Stomach (tissue), 9 donors: ENCODE results near the gene MMP13. TPM values are rescaled to one million over a fixed set of nuclear protein-coding genes. Genes with fewer than 3 reads are reported as not detected.
"Not testable (repeated sequence)": the region's sequence is repeated elsewhere in the genome, so short reads cannot be mapped to it uniquely, and the experiment has no call there.

Source experiments
- DNase-seq, 2 donors: peaks; one replicate each; pipeline versions ENCODE4 v3.0.0 to v3.0.0-alpha.2; 2013 to 2019
- H3K27ac ChIP-seq, 5 donors: fragments of 200-600 bp in 4 of 5; sonication (generic) in 4 of 5; one replicate each; pipeline ENCODE4 v1.5.1; 2013 to 2019; ENCODE audit warnings: mild to moderate bottlenecking in 1 of 5, moderate library complexity in 1 of 5
- H3K27me3 ChIP-seq, 3 donors: fragments of 200-600 bp; sonication (generic); one replicate each; pipeline ENCODE4 v1.5.1; 2017 to 2019; ENCODE audit warnings: mixed run types in 1 of 3
- H3K36me3 ChIP-seq, 4 donors: fragments of 200-600 bp; sonication (generic); 1 replicate in 3 of 4; 2 replicates in 1 of 4; pipeline ENCODE4 v1.5.1; 2016 to 2019
- H3K4me1 ChIP-seq, 4 donors: fragments of 200-600 bp; sonication (generic); one replicate each; pipeline ENCODE4 v1.5.1; 2016 to 2019
- H3K4me3 ChIP-seq, 4 donors: fragments of 200-600 bp; sonication (generic) in 3 of 4; one replicate each; pipeline ENCODE4 v1.5.1; 2016 to 2019; ENCODE audit warnings: mild to moderate bottlenecking in 1 of 4
- H3K9me3 ChIP-seq, 4 donors: fragments of 200-600 bp; sonication (generic); one replicate each; pipeline ENCODE4 v1.5.1; 2016 to 2019
- CTCF ChIP-seq, 7 experiments: fragments of 450-650 bp in 4 of 7; fragments of 200-600 bp in 3 of 7; sonication (generic) in 3 of 7; IDR thresholded peaks; one replicate each; pipeline ENCODE4 v1.5.1; 2016 to 2019; ENCODE audit warnings: antibody characterized with exemption in 7 of 7, control low read depth in 2 of 7, mild to moderate bottlenecking in 1 of 7
- EP300 ChIP-seq: sonication (generic); formaldehyde crosslinking; IDR thresholded peaks from one replicate; pipeline ENCODE4 v1.6.1; 2017; ENCODE audit warnings: antibody characterized with exemption
- POLR2A ChIP-seq, 4 donors: fragments of 450-650 bp; IDR thresholded peaks; one replicate each; pipeline ENCODE4 v1.6.1; 2016; ENCODE audit warnings: antibody characterized with exemption in 4 of 4, control low read depth in 2 of 4, mild to moderate bottlenecking in 1 of 4, moderate library complexity in 1 of 4
- POLR2AphosphoS5 ChIP-seq, 3 donors: sonication (generic); formaldehyde crosslinking; IDR thresholded peaks; one replicate each; pipeline ENCODE4 v1.6.1; 2016; ENCODE audit warnings: antibody characterized with exemption in 3 of 3
- WGBS, 5 donors: extraction: QIAGEN DNeasy Blood & Tissue Kit in 3 of 5; methylation state at CpG; one replicate each; pipeline versions ENCODE4 v1.1.5 to v1.1.7; 2013 to 2018; 5-methylcytosine and 5-hydroxymethylcytosine counted together
- intact Hi-C: fragments of 100-400 bp; cut with DNase I; formaldehyde crosslinking; loops from one replicate; pipeline ENCODE4 v1.15.1; 2023; ENCODE audit warnings: low total_unique reads
- polyA plus RNA-seq, 3 donors: library from polyadenylated mRNA; stranded (reverse); fragments of 200-250 nt; gene quantifications; one replicate each; pipeline ENCODE4 v1.2.3, GENCODE V29; 2013
- total RNA-seq, 5 donors: library from RNA; depleted of rRNA; stranded (reverse); fragments of >200 nt; gene quantifications; one replicate each; pipeline versions ENCODE4 v1.1.0 to v1.2.3, GENCODE V29; 2014 to 2016
- donor health status: healthy with polysubstance abuse.
- donor health status: Bipolar disorder and iron deficiency.
- donor health status: healthy.

MMP13 gene
- total and polyA plus RNA-seq, 8 donors: 0.25 TPM; not detected in 7

DNA sequence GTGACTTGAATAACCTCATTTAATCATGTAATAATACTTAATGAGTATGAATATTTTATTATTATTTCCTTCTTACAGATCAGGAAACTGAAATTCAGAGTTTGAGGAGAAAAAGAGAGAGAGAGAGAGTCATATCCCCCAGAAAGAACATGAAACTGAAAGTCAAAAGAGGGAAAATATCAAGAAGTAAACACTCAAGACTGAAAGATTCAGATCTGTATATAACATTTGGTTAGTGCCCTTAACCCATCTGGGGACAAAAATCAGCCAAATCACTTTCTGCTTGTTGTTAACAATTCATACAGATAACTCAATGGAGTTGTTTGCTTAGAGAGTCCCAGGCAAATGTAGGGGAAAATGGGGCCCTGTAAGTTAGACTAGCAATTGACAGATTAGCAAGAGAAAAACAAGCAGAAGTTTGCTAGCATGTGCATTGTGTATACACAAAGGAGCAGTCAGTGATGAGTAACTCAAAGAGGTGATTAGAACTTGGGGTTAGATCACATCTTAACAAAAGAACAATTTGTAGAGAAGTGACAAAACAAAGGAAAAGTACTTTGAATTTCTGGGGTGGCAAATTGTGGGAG is 25.9 kb upstream of the MMP13 start:
- H3K4me1 ChIP-seq: no peaks in the 10 kb centered on the region
- no peak overlapping the region for H3K27ac ChIP-seq
- intact Hi-C loops: no loop called here
- H3K27me3 ChIP-seq: no peaks in the 10 kb centered on the region
- H3K4me3 ChIP-seq: no peak overlapping the region
- no peaks in the 10 kb centered on the region for H3K36me3 ChIP-seq
- H3K9me3 ChIP-seq: no peaks in the 10 kb centered on the region
- TF ChIP-seq POLR2AphosphoS5 (IDR thresholded peaks at IDR 0.05) (no peak), EP300 (no peak), CTCF (IDR thresholded peaks at IDR 0.05) (no peak), POLR2A (IDR thresholded peaks at IDR 0.05) (no peak)
- DNase-seq: no peak

GRCh38 chr11:102974552-102975280 is 19.2 kb upstream of the MMP13 start:
- TF ChIP-seq POLR2A (IDR thresholded peaks at IDR 0.05) (no peak), POLR2AphosphoS5 (IDR thresholded peaks at IDR 0.05) (no peak), EP300 (no peak)
- H3K27ac ChIP-seq: peak overlapping the region in 4 of 5 donors; percentile 15 to 50 (median 42)
- no peaks in the 10 kb centered on the region for H3K36me3 ChIP-seq
- H3K4me1 ChIP-seq: peaks cover 0 to 8% (median 3%) of the 10 kb centered on the region in 4 donors
- no peaks in the 10 kb centered on the region for H3K27me3 ChIP-seq
- H3K4me3 ChIP-seq: no peak overlapping the region
- WGBS, 5 donors: 26 to 45% (median 43%) methylated on average over 5 of the region's 5 CpGs
- peak; percentile 53 to 63 for DNase-seq
- no peaks in the 10 kb centered on the region for H3K9me3 ChIP-seq
- intact Hi-C loops: no loop called here

GRCh38 chr11:102973698-102974097 is 18.2 kb upstream of the MMP13 start:
- H3K9me3 ChIP-seq, intact Hi-C loops, H3K27me3 ChIP-seq, H3K27ac ChIP-seq, H3K36me3 ChIP-seq, H3K4me3 ChIP-seq, H3K4me1 ChIP-seq, DNase-seq: not testable (repeated sequence)
- 84 to 96% (median 90%) methylated on average over 2 of the region's 2 CpGs for WGBS, 5 donors

GRCh38 chr11:102972853-102973252 is 17.3 kb upstream of the MMP13 start:
- H3K27me3 ChIP-seq: no peaks in the 10 kb centered on the region
- TF ChIP-seq CTCF (IDR thresholded peaks at IDR 0.05) (no peak), EP300 (no peak), POLR2A (IDR thresholded peaks at IDR 0.05) (no peak), POLR2AphosphoS5 (IDR thresholded peaks at IDR 0.05) (no peak)
- no peak for DNase-seq
- no peak overlapping the region for H3K27ac ChIP-seq
- WGBS, 5 donors: 78 to 90% (median 83%) methylated on average over 1 of the region's 1 CpG
- no peak overlapping the region for H3K4me3 ChIP-seq
- intact Hi-C loops: no loop called here
- no peaks in the 10 kb centered on the region for H3K36me3 ChIP-seq
- H3K4me1 ChIP-seq: peaks cover 0 to 8% (median 3%) of the 10 kb centered on the region in 4 donors
- no peaks in the 10 kb centered on the region for H3K9me3 ChIP-seq

GRCh38 chr11:102971766-102972165 is 16.2 kb upstream of the MMP13 start:
- H3K4me1 ChIP-seq: peaks cover 0 to 8% (median 3%) of the 10 kb centered on the region in 4 donors
- no peaks in the 10 kb centered on the region for H3K27me3 ChIP-seq
- H3K36me3 ChIP-seq: no peaks in the 10 kb centered on the region
- no peak overlapping the region for H3K27ac ChIP-seq
- intact Hi-C loops: no loop called here
- no peak for DNase-seq
- H3K4me3 ChIP-seq: no peak overlapping the region
- H3K9me3 ChIP-seq: no peaks in the 10 kb centered on the region
- TF ChIP-seq POLR2A (IDR thresholded peaks at IDR 0.05) (no peak), CTCF (IDR thresholded peaks at IDR 0.05) (no peak), POLR2AphosphoS5 (IDR thresholded peaks at IDR 0.05) (no peak), EP300 (no peak)
